Measurements from ENCODE around the gene TMEM74B.

TMEM74B gene

GRCh38 chr20:1163653-1164052 lies 21.1 kb downstream of the TMEM74B start:
- no peak overlapping the region for H3K4me3 ChIP-seq (ENCODE audit: control insufficient read depth, low read depth, low read length)
- TF ChIP-seq CTCF (conservative IDR thresholded peaks at IDR 0.05; ENCODE audit: control insufficient read depth, insufficient read depth, low read depth, low read length): no peak
- DNase-seq (ENCODE audit: low read depth): no peak

GRCh38 chr20:1163105-1163504 lies 21.7 kb downstream of the TMEM74B start:
- TF ChIP-seq CTCF (conservative IDR thresholded peaks at IDR 0.05; ENCODE audit: control insufficient read depth, insufficient read depth, low read depth, low read length): no peak
- H3K4me3 ChIP-seq (ENCODE audit: control insufficient read depth, low read depth, low read length): no peak overlapping the region
- DNase-seq (ENCODE audit: low read depth): no peak

DNA sequence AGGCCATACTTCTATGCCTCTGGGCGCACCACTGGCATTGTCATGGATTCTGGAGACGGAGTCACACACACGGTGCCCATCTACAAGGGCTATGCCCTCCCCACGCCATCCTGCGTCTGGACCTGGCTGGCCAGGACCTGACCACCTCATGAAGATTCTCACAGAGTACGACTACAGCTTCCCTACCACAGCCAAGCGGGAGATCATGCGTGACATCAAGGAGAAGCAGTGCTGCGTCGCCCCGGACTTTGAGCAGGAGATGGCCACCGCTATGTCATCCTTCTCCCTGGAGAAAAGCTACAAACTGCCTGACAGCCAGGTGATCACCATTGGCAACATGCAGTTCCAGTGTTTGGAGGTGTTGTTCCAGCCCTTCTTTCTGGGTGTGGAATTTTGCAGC lies 23.8 kb downstream of the TMEM74B start:
- H3K4me3 ChIP-seq (ENCODE audit: control insufficient read depth, low read depth, low read length): no peak overlapping the region
- no peak for TF ChIP-seq CTCF (conservative IDR thresholded peaks at IDR 0.05; ENCODE audit: control insufficient read depth, insufficient read depth, low read depth, low read length)

DNA sequence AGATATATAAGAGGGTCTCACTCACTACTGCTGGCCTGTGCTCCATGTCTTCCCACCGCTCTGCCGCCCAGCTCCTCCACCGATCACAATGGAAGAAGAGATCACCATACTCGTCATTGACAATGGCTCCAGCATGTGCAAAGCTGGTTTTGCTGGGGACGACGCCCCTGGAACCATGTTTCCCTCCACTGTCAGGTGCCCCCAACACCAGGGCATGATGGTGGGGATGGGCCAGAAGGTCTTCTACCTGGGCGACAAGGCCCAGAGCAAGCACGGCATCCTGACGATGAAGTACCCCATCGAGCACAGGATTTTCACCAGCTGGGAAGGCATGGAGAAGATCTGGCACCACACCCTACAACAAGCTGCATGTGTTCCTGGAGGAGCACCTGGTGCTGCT lies 24.3 kb downstream of the TMEM74B start:
- H3K4me3 ChIP-seq (ENCODE audit: control insufficient read depth, low read depth, low read length): no peak overlapping the region
- no peak for TF ChIP-seq CTCF (conservative IDR thresholded peaks at IDR 0.05; ENCODE audit: control insufficient read depth, insufficient read depth, low read depth, low read length)
- DNase-seq (ENCODE audit: low read depth): no peak

More for the DNA sequence above, 23.8 kb downstream of the TMEM74B start:
- DNase-seq (ENCODE audit: low read depth): no peak

DNA sequence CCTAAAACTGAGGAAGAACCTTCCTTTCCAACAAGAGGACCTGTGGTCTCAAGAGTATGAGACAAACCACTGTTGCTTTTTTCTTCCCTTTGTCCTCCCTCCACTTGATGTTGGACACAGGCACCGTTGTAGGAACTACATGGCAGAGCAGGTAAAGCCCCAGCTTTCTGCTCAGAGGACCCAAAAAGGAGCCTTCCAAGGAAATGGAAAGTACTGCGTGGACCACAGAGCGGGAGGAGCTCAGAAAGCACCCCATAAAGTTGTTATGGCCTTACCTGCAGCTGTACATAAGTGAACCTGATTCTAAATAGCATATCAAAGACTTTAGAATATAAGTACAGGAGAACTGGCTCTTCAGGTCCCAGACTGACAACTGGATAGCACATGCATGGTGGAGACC lies 29.4 kb downstream of the TMEM74B start:
- DNase-seq (ENCODE audit: low read depth): no peak

DNA sequence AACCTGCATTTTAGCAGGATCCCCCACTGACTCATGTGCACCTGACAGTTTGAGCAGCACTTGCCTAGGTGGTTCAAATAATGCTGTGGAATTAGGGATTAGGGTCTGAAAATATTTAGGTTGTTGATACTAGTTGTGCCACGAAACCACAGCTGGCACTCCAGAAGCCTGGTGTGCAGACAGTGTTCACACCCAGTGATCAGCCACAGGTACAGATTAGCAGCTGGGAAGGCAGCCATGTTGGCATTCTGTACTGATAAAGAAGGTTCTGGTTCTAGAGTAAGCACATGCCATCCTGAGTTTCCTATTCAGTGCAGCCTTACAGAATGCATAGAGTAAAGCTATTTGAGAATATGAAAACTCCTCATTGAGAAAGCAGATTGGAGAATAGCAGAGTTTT lies 30.1 kb downstream of the TMEM74B start:
- H3K4me3 ChIP-seq (ENCODE audit: control insufficient read depth, low read depth, low read length): no peak overlapping the region
- TF ChIP-seq CTCF (conservative IDR thresholded peaks at IDR 0.05; ENCODE audit: control insufficient read depth, insufficient read depth, low read depth, low read length): no peak
- DNase-seq (ENCODE audit: low read depth): no peak

More for the DNA sequence above, 29.4 kb downstream of the TMEM74B start:
- H3K4me3 ChIP-seq (ENCODE audit: control insufficient read depth, low read depth, low read length): no peak overlapping the region
- no peak for TF ChIP-seq CTCF (conservative IDR thresholded peaks at IDR 0.05; ENCODE audit: control insufficient read depth, insufficient read depth, low read depth, low read length)

- H3K4me3 ChIP-seq (ENCODE audit: control insufficient read depth, low read depth, low read length): no peak overlapping the region
- no peak for TF ChIP-seq CTCF (conservative IDR thresholded peaks at IDR 0.05; ENCODE audit: control insufficient read depth, insufficient read depth, low read depth, low read length)
- no peak for DNase-seq (ENCODE audit: low read depth)
Observed at GRCh38 chr20:1154226-1154625, 30.6 kb downstream of the TMEM74B start.
